Activated CD8-positive, alpha-beta T cell treated with anti-CD3 and anti-CD28 coated beads for 36 hours (primary cell): Measurements from ENCODE around the gene NR1H4. TPM values are rescaled to one million over a fixed set of nuclear protein-coding genes. Genes with fewer than 3 reads are reported as not detected.

ENCODE experiments used
- ATAC-seq: fragments of 200-7000 bp; cut with Tn5 transposase; one replicate; pipeline ENCODE4 v1.10.0; 2021; ENCODE audit warnings: mild to moderate bottlenecking, moderate library complexity
- CTCF ChIA-PET: fragments of 350-600 bp; sonication (Branson Sonifier 250); formaldehyde crosslinking; loops from one replicate; lab custom pipeline; 2021; ENCODE audit warnings: antibody characterized with exemption; lab: Charles Lee
- POLR2A ChIA-PET: fragments of 350-600 bp; sonication (Branson Sonifier 250); formaldehyde crosslinking; loops from one replicate; lab custom pipeline; 2021; ENCODE audit warnings: antibody characterized with exemption; lab: Charles Lee
- DNase-seq: peaks from one replicate; pipeline ENCODE4 v3.0.0-alpha.2; 2020
- H3K27ac Mint-ChIP-seq: one replicate; pipeline ENCODE4 v1.8.0; 2021; ENCODE audit warnings: mild to moderate bottlenecking, mixed read lengths
- H3K27me3 Mint-ChIP-seq: one replicate; pipeline ENCODE4 v1.8.0; 2021; ENCODE audit warnings: mixed read lengths
- H3K36me3 Mint-ChIP-seq: one replicate; pipeline ENCODE4 v1.8.0; 2021; ENCODE audit warnings: low read depth, mixed read lengths
- H3K4me1 Mint-ChIP-seq: one replicate; pipeline ENCODE4 v1.8.0; 2021; ENCODE audit warnings: low read depth, mixed read lengths
- H3K4me3 Mint-ChIP-seq: one replicate; pipeline ENCODE4 v1.8.0; 2021; ENCODE audit warnings: mild to moderate bottlenecking, moderate library complexity, mixed read lengths
- H3K9me3 Mint-ChIP-seq: one replicate; pipeline ENCODE4 v1.8.0; 2021; ENCODE audit warnings: mixed read lengths
- intact Hi-C: fragments of 100-400 bp; cut with micrococcal nuclease; formaldehyde crosslinking; loops from one replicate; pipeline ENCODE4 v1.10.0; 2022
- total RNA-seq, 2 experiments: library from RNA; stranded (reverse); gene quantifications; one replicate each; pipeline ENCODE4 v1.2.3, GENCODE V29; 2021
- TF ChIP-seq, protein P1 (sequence below): fragments of 200-600 bp; IDR thresholded peaks from one replicate; pipeline ENCODE4 v1.8.0; 2022; ENCODE audit warnings: antibody characterized with exemption, mild to moderate bottlenecking

The NR1H4 gene
- total RNA-seq, 2 experiments from 2014 or later: not detected

DNA sequence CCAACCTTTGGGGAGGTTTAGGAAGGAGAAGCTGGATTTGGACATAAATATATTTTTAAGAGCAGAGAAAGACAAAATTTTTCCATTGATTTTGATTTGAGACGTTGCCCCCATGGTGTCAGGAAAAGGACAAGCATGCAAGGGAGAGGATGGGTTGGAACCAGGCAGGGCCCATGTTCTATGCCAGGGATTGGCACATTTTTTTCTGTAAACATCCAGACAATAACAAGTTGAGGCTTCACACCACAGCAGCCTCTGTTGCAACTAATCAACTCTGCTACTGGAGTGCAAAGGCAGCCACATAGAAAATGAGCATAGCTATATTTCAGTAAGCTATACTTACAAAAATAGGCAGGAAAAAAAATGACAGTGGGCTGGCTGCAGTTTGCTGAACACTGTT lies 44.7 kb downstream of the NR1H4 start:
- Mint-ChIP-seq H3K4me3 (no peak overlapping the region), H3K27me3 (peaks cover 6% of the 10 kb centered on the region), H3K9me3 (peaks cover 2% of the 10 kb centered on the region), H3K4me1 (no peaks in the 10 kb centered on the region), H3K27ac (no peak overlapping the region), H3K36me3 (no peaks in the 10 kb centered on the region)
- TF ChIP-seq, protein P1, sequence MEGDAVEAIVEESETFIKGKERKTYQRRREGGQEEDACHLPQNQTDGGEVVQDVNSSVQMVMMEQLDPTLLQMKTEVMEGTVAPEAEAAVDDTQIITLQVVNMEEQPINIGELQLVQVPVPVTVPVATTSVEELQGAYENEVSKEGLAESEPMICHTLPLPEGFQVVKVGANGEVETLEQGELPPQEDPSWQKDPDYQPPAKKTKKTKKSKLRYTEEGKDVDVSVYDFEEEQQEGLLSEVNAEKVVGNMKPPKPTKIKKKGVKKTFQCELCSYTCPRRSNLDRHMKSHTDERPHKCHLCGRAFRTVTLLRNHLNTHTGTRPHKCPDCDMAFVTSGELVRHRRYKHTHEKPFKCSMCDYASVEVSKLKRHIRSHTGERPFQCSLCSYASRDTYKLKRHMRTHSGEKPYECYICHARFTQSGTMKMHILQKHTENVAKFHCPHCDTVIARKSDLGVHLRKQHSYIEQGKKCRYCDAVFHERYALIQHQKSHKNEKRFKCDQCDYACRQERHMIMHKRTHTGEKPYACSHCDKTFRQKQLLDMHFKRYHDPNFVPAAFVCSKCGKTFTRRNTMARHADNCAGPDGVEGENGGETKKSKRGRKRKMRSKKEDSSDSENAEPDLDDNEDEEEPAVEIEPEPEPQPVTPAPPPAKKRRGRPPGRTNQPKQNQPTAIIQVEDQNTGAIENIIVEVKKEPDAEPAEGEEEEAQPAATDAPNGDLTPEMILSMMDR: no peak
- DNase-seq (no peak), ATAC-seq (no peak)
- POLR2A ChIA-PET: no interaction called here
- CTCF ChIA-PET: interaction anchor here (1.6 kb wide), 1 partner anchor 17 kb away, joined by 4 read pairs; no protein-coding TSS in a partner anchor
- intact Hi-C loops: no loop called here

DNA sequence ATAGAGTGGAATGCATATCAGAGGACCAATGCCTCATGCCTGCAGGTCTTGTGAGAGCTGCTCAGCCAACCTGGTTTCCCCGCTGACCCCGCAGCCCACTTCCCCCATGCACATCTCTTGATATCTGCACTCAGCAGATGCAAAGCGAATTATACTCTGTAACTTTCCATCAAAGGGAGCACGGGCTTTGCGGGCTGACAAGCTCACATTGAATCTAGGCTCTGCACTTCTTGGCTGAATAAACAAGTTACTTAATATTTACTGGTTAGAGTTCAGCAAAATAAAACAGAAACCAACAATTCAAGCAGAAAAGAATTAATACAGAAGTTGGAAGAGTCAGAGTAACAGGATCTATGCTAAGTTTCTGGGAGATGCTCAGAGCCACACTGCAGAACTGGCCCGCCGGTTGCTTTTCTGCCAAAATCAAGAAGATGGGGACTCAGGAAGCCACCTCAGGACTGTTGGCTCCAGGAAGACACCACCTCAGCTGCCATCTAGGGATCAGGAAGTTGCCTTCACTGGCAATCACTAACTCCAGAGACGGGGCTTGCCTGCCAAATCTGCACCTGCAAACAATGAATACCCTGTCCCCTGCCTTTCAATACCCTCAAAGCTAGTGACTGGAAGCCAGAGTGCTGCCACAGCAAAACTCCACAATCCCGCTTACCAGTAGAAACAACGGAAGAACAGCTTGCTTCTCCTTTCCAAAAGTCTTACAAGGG lies 46.5 kb downstream of the NR1H4 start:
- intact Hi-C loops: no loop called here
- Mint-ChIP-seq H3K4me1 (no peaks in the 10 kb centered on the region), H3K27me3 (peaks cover 6% of the 10 kb centered on the region), H3K36me3 (no peaks in the 10 kb centered on the region), H3K4me3 (no peak overlapping the region), H3K27ac (no peak overlapping the region), H3K9me3 (peaks cover 2% of the 10 kb centered on the region)
- ChIA-PET CTCF (no interaction called here), POLR2A (no interaction called here)
- ATAC-seq (no peak), DNase-seq (no peak)
- TF ChIP-seq, protein P1: no peak

GRCh38 chr12:100521958-100522357 lies 48.3 kb downstream of the NR1H4 start:
- POLR2A ChIA-PET: no interaction called here
- Mint-ChIP-seq H3K27ac (no peak overlapping the region), H3K4me1 (no peaks in the 10 kb centered on the region), H3K27me3 (peaks cover 6% of the 10 kb centered on the region), H3K36me3 (no peaks in the 10 kb centered on the region), H3K9me3 (peaks cover 2% of the 10 kb centered on the region), H3K4me3 (no peak overlapping the region)
- CTCF ChIA-PET: no interaction called here
- intact Hi-C loops: no loop called here
- no peak for ATAC-seq
- DNase-seq: no peak
- TF ChIP-seq, protein P1: no peak

DNA sequence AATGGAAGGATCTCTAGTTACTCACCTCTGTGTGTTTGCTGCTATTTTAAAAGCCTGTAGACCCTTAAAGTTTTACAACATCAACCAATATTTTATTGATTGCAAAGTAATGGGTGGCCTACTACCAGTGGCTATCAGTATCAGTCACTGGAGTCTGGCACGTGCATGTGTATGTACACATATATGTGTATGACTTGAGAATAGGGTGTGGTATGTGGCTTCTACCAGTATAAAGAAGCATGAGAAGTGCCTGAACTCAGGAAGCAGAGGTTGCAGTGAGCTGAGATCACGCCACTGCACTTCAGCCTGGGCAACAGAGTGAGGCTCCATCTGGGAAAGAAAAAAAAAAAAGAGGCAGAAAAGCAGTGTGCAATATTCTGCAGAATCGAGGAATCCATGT lies 54.4 kb downstream of the NR1H4 start:
- Mint-ChIP-seq H3K36me3 (no peaks in the 10 kb centered on the region), H3K4me3 (no peak overlapping the region), H3K27ac (no peak overlapping the region), H3K9me3 (no peaks in the 10 kb centered on the region), H3K27me3 (peaks cover 6% of the 10 kb centered on the region), H3K4me1 (no peaks in the 10 kb centered on the region)
- no peak for ATAC-seq
- no peak for DNase-seq
- CTCF ChIA-PET: no interaction called here
- POLR2A ChIA-PET: no interaction called here
- intact Hi-C loops: no loop called here
- TF ChIP-seq, protein P1: no peak

DNA sequence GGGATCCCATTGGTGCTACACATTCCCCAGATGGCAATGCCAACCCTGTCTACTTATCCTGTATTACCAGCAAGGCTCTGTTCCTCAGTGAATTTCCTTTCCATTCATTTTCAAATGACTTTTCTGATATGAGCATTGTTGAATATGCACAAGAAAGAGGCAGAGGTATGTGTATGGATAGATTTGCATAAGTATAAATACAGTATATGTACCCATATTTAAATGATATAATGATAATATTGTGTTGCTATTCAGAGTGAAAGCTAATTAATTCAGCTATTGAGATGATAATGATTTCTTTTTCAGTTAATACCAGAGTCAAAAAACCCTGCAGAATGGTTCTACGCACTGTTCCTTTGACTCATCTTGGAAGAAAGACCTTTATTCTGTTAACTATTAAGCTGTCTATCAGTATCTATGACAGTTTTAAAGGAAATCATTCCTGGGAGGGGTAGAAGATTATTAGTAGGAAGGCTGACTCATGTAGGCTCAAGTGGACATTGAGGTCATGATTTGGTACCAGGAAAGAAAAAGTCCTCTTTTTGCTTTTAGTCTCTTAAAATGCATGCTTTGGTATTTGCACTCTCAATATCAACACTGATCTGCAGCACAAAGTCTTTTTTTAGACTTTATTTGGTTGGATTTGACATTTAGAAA lies 54.9 kb downstream of the NR1H4 start:
- Mint-ChIP-seq H3K9me3 (no peaks in the 10 kb centered on the region), H3K4me1 (no peaks in the 10 kb centered on the region), H3K27ac (no peak overlapping the region), H3K27me3 (peaks cover 6% of the 10 kb centered on the region), H3K4me3 (no peak overlapping the region), H3K36me3 (no peaks in the 10 kb centered on the region)
- ATAC-seq (no peak), DNase-seq (no peak)
- ChIA-PET POLR2A (no interaction called here), CTCF (no interaction called here)
- TF ChIP-seq, protein P1: no peak
- intact Hi-C loops: no loop called here
